ENCODE results near the gene ZNF91.

DNA sequence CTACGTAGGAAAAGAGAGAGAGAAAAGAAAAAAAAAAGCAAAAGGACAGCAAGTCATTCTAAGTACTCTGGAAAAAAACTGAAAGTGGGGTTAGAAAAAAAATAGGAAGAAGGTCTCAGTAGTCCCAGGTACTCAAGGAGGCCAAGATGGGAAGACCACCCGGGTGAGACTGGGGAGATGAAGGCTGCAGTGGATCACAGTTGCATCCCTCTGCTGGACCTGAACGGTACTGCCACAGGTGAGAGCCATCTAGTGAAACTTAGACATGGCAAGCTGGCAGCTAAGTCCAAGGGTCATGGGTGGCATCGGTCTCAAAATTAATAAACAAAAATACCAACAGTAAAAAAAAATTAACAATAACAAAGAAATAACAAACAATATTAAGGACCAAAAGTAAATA lies 41.0 kb upstream of the ZNF91 start:
- TF ChIP-seq, protein P1, sequence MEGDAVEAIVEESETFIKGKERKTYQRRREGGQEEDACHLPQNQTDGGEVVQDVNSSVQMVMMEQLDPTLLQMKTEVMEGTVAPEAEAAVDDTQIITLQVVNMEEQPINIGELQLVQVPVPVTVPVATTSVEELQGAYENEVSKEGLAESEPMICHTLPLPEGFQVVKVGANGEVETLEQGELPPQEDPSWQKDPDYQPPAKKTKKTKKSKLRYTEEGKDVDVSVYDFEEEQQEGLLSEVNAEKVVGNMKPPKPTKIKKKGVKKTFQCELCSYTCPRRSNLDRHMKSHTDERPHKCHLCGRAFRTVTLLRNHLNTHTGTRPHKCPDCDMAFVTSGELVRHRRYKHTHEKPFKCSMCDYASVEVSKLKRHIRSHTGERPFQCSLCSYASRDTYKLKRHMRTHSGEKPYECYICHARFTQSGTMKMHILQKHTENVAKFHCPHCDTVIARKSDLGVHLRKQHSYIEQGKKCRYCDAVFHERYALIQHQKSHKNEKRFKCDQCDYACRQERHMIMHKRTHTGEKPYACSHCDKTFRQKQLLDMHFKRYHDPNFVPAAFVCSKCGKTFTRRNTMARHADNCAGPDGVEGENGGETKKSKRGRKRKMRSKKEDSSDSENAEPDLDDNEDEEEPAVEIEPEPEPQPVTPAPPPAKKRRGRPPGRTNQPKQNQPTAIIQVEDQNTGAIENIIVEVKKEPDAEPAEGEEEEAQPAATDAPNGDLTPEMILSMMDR (IDR thresholded peaks at IDR 0.05): no peak
- TF ChIP-seq POLR2AphosphoS5 (IDR thresholded peaks at IDR 0.05) (no peak), EP300 (IDR thresholded peaks at IDR 0.05) (no peak)

All from sigmoid colon (tissue), 4 donors.